ENCODE data around the gene PTPRS.

PTPRS gene

DNA sequence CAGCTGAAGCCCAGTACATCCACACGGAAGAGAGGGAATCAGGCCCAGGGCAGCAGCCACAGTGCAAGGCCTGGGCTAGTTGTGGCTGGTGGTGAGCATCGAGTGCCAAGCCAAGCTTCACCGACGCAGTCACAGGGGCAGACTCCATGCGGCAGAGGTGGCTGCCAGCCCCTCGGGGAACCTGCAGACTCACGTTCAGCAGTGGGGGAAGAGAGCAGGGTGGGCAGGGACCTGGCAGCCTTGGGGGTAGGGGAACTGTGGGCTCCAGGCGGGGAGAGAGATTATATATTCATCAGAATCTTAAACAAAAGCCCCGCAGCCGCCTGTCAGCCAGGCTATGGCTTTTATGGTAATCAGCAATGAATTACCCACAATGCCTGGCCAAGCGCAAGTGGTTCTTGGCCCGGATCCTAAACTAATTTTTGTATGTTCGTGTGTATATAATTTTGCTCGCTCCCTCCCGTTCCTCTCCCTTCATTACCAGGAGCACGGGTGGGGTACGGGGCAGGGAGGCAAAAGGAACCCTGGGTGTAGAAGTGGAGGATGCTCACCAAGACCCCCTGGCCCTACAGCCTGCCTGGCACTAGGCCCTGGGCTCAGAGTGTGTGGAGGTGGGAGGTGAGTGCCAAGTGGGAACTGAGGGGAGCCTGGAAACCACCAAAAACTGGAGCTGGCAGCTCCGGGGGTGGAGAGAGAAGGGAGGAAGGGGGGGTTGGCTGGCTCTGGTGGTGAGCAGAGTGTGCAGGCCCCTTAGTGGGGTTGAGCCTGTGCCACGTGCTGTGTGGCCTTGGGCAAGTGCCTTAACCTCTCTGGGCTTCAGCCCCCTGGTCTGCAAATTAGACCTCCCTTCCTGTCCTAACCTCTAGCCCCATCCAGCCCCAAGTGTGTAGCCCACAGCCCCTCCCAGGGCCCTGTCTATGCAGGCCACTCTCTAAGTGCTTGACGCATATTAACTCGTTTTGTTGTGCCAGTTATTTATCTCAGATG is 31.9 kb downstream of the PTPRS start:
- no peak for DNase-seq (ENCODE audit: low read depth)

GRCh38 chr19:5307655-5308054 is 33.0 kb downstream of the PTPRS start:
- DNase-seq (ENCODE audit: low read depth), result no peak

DNA sequence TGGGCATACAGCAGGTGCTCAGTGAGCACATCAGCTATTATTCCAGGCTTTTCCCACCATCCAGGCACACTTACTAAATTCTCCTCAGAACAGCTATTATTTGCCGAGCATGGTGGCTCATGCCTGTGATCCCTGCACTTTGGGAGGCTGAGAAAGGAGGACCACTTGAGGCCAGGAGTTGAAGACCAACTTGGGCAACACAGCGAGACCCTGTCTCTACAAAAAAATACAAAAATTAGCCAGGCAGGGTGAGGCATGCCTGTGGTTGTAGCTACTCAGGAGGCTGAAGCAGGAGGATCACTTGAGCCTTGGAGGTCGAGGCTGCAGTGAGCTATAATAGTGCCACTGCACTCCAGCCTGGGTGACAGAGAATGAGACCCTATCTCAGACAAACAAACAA is 35.4 kb downstream of the PTPRS start:
- no peak for DNase-seq (ENCODE audit: low read depth)

DNA sequence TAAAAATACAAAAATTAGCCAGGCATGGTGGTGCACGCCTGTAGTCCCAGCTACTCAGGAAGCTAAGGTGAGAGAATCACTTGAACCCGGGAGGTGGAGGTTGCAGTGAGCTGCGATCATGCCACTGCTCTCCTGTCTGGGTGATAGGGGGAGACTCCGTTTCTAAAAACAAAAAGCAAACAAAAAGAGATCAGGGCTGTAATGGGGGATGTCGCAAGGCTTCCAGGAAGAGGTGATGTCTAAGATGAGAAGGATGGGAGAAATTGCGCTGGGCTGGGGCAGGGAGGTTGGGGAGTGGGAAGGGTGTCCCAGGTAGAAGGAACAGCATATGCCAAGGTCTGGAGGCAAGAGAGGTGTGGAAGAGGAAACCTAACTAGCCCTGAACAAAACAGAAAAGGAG is 36.1 kb downstream of the PTPRS start:
- no peak for DNase-seq (ENCODE audit: low read depth)

DNA sequence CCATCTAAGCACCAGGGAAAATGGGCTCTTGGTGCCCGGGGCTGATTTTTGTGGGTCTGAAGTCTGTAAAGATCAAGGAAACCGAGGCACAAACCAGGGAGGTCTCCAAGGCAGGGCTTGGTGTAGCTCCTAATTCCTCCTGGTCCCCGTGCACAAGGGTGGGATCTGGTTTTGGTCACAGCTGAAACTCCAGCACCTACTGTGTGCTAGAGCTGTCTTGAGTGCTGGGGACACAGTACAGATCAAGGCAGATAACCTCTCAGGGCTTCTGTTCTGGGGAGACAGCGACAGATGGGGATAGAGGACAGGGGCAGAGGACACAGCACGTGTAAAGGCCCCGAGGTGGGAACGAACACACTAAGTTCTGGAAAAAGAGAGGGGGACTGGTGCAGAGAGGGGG is 37.4 kb downstream of the PTPRS start:
- DNase-seq (ENCODE audit: low read depth), result no peak

- DNase-seq (ENCODE audit: low read depth), result no peak
Observed at GRCh38 chr19:5302396-5302795, 38.2 kb downstream of the PTPRS start.

DNA sequence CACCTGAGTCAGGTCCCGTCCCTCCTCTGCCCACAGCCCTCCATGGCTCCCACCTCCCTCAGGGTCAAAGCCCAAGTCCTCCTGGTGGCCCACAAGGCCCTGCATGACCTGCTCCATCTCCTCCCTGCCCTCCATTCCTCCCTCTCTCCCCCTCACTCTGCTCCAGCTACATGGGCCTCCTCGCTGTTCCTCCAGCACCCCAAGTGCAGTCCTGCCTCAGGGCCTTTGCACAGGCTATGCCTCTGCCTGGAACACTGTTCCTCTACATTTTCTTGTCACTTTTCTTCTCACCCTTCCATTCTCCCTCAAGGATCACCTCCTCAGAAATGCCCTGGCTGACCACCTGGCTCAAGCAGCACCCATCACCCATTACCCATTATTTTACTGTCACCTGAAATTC is 41.5 kb downstream of the PTPRS start:
- DNase-seq (ENCODE audit: low read depth), result no peak

DNA sequence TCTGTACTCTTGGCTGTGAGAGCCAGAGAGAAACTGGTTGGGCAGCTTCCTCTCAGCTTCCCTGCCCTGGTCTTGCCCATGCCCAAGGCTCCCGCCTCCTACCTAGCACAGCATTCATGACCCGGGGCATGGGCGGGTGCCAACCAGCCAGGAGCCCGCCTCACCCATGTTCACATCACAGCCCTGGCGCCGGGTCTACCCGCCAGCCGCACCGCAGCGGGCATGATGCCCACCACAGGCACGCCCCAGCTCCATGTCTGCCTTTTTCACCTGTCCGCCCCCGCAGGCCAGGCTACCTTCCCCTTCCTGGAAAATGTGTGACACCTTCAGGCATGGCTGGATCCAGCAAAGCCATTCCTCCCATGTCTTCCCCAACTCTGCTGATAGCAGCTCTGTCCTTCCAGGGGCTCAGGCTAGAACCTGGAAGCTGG is 42.1 kb downstream of the PTPRS start:
- no peak for DNase-seq (ENCODE audit: low read depth)

DNA sequence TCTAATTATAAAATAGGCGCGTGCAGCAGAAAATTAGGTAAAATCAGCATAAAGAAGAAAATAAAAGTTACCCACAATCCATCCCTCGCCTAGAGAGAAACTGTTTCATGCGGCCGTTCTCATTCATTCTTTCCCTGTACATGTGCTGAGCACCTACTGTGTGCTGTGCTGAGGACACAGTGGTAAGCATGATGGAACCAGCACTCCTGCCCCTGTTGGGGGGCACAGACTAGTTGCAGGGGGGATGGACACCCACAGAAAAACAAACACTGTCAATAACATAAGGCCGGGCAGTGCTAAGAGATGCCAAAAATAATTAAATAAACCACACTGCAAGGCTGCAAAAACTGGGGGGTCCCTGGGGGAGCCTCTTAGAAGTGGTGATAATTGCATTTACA is 43.3 kb downstream of the PTPRS start:
- DNase-seq (ENCODE audit: low read depth), result no peak

DNA sequence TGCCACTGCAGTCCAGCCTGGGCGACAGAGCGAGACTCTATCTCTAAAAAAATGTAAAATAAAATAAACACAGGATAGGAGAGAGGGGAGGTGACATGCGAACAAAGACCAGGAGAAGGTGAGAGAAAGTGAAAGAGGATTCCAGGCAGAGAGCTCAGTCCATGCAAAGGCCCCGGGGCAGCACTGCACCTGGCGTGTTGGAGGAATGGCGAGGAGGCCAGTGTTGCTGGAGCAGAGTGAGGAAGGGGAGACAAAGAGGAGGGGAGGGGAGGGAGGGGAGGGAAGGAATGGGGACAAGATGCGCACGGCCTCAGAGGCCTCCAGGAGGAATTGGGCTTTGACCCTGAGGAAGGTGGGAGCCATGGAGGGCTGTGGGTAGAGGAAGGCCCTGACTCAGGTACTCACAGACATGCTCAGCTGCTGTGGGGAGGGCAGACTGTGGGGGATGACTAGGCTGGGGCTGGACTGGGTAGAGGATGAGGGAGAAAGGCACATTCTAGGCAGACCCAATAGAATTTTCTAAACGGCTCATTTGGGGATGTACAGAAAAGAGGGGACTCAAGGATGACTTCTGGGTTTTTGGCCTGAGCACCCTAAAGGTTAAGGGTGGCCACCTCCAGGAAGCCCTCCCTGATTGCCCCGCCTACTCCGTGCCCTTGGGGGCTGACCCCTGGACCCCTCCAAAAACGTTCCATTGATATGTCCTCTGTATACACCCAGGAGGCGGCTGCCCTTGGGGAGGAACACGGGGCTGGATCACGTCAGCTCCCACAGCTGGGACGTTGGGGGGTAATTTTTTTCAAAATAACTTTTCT is 43.9 kb downstream of the PTPRS start:
- no peak for DNase-seq (ENCODE audit: low read depth)

GRCh38 chr19:5296021-5296420 is 44.6 kb downstream of the PTPRS start:
- no peak for DNase-seq (ENCODE audit: low read depth)

DNA sequence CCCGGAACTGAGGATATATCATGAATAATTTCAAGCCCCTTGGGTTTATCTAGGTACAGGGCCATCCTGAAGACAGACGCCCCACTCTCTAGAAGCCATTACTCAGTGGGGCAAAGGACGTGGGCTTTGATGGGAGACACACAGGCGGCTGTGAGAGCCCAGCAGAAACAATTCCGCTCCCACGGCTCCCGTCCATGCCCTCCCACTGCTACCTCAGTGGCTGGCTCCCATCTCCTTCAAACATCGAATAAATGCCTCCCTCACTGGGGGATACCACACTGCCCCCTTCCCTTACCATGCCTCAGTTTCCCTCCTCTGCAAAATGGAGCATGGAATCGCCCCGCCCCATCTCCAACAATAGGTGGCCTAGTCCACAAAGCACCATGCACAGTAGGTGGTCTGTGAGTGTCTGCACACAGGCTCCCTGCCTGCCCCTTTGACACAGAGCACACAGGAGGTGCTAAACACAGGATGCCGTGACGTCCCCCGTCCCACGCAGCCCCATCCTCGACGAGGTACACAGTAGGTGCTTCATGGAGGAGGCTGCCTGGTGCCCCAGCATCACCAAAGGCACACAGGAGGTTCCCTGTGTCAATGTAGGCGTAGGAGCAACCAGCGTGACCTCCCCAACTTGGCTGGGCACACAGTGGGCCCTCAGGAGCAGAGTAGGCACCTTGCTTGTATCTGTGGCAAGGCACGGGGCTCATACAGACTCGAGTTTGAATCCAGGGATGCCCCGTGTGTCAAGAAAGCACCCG is 46.0 kb downstream of the PTPRS start:
- DNase-seq (ENCODE audit: low read depth), result no peak

DNA sequence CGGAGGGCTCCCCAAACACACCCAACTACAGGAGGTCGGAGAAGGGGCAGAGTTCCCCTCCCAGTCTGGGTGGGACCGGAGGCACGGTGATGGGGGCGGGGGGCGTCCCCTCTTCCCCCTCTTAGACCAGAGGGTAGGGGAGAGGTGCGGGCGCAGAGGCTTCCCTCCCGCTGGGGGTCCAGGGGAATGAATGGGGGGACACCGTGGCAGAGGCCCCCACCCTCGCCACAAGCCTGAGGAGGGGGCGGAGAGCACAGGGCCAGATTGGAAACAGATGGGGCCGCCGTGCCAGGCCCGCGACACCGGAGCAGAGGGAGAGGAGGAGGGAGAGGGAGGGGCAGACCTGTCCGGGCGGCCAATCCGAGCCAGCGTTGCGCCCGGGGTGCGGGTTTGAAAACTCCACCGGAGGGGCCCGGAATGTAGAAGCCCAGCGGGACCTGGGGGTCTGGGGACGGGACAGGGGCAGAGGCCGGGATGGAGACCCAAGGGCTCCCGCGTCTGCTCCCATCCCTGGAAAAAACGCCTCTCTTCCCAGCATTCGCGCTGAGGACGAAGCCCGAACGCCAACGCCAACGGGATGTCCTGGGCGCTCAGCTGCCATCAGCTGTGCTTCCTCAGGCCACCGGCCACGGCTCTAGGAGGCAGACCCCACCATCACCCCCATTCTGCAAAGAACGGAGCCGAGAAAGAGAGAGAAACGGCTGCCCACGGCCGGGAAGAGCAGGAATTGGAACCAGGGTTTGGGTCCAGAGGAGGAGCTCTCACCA is 46.8 kb downstream of the PTPRS start:
- no peak for DNase-seq (ENCODE audit: low read depth)

DNA sequence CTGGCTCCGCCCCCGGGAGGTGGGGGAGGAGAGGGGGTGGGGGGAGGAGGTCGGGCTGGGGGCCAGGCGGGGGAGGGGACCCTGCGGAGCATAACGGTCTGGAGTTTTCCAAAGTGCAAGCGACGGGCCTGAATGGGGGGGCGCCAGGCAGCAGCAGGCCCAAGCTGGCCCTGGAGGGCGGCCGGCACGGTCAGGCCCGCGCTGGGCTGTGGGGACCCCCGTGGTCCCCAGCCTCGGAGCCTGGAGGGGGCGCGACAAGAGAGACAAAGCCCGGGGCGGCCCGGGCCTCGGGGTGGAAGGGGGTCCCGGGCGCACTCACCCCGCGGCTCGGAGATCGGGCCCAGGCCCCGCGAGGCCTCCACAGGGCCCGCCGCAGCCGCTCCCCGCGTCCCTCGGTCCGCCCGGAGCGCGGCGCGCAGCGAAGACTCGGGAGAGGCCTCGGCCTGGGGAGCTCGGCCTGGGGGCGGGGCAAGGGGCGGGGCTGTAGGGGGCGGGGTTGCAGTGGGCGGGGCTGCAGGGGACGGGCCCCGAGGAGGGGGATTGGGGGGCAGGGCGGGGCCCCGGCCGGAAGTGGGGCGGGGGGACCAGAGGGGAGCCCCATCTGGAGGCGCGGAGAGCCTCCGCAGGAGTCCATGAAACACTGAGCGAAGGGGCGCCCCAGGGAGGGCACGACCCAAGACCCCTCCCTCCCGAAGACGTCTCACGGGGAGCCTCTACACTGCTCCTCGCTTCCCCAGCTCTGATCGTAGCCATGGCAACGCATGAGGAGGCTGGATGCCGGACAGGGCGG is 47.6 kb downstream of the PTPRS start:
- no peak for DNase-seq (ENCODE audit: low read depth)

GRCh38 chr19:5292453-5292821 is 48.2 kb downstream of the PTPRS start:
- no peak for DNase-seq (ENCODE audit: low read depth)

- DNase-seq (ENCODE audit: low read depth), result no peak
Observed at GRCh38 chr19:5291588-5292193, 48.9 kb downstream of the PTPRS start.
